ENCODE measurements around the gene EIF6.

DNA sequence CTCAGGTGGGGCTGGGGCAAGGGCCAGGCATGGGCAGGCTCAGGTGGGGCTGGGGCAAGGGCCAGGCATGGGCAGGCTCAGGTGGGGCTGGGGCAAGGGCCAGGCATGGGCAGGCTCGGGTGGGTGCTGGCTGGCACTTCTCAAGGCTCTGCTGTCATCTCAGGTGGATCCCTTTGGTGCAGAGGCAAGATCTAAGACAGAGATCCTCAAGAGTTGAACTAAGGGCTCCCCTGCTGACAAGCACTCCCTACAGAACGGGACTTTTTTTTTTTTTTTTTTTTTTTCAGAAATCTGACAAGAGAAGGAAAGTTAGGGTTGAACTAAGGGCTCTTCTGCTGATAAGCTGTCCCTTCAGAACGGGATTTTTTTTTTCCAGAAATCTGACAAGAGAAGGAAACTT, 31.6 kb downstream of the EIF6 start:
- TF ChIP-seq POLR2A (IDR thresholded peaks at IDR 0.05; ENCODE audit: low read depth, low read length) (no peak), POLR2AphosphoS5 (IDR thresholded peaks at IDR 0.05; ENCODE audit: low read depth, low read length) (no peak)

Measured in GM12891 (cell line).